Measurements from ENCODE around the gene MYO10.
"Not testable (repeated sequence)": the region's sequence is repeated elsewhere in the genome, so short reads cannot be mapped to it uniquely, and the experiment has no call there.

The MYO10 gene

DNA sequence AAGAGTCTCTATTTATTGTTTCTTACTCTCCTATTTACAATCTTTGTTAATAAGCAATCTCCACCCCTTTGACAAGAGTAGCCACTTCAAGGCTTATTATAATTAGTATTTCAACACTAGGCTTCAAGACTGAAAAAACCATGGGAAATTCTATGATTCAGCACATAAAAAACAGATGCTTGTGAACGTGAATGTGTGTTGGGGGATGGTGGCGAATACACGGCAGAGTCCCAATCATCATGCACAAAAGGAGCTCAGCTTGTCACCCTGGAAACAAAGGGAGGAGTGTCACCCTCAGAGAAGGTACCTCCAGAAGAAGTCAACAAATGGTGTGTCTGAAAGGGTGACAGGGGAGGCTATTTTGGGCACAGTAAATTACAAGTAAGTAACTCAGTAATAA lies 162.1 kb downstream of the MYO10 start:
- DNase-seq, result no peak

DNA sequence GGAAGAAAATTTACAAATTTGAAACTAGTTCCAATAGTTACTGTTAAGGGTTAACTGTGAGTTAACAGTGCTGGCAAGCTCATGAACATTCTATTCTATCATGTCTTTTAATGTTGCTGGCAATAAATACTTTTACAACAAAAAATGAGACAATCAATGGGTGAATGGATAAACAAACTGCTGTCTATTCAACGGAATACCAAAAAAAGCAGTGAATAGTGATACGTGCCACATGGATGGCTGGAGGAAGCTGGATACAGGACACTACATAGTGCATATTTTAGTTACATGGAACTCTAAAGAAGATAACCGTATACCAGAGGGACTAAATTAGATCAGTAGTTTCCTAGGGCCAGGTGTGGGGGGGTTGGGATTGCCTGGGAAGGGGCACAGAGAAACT lies 163.5 kb downstream of the MYO10 start:
- no peak for DNase-seq

DNA sequence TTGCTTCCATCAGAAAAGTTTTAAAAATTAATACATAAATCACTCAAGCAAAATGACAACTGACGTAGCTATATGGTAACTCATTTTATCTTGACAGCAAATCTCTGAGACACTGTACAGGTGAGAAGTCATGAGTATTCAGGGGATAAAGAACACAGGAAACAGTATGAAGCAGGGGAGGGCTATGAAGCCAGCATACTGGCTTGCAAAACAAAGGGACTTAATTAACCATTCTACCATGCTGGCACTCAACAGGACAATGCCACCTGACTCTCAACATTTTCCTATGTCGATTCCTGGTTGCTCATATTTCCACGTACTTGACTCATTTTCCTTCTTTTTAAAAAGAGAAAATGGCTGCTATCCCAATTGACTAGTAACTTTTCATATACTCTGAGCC lies 167.9 kb downstream of the MYO10 start:
- no peak for DNase-seq

DNA sequence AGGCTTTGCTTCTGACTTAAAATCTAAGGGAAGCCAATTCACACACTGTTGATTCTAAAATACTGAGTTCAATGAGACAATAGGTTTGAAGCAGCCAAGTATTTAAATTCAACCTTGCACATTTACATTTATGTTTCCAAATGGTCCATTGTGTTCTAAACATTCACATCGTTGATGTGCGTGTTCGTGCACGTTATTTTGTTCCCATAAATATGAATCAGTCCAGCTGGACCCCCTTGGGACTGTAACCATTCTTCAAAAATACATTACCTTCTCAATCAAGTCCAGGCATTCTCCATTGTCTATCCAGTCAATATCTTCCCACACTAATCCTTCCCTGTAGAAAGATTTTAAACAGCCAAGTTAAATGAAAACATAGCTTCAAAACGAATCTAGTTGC lies 172.9 kb downstream of the MYO10 start:
- DNase-seq, result no peak

DNA sequence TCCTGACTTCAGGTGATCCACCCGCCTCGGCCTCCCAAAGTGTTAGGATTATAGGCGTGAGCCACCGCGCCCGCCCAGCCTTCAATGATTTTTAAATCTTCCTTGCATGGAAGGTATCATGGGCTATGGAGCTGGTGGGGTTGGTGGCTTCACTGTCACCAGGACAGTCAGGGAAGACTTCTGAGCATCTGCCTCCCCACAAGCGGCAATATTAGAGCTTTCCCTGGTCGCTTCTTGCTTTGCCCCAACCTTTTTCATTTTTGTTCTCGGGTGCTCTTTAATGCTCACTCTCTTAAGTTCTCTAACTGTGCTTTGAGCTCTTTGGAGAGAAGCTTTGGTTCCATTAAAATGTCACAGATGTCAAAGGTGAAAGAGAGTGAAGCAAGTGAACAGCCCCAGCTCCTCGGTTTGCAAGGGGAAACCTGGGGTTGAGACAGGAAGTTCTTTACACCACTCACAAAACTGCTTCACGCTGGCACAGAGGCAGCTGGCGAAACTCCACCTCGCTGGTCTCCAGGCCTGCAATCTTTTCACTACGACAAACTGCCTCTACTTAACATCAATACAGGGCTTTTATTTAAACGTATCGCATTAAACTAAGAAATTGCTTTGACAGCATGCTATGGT lies 176.8 kb downstream of the MYO10 start:
- DNase-seq, result no peak

DNA sequence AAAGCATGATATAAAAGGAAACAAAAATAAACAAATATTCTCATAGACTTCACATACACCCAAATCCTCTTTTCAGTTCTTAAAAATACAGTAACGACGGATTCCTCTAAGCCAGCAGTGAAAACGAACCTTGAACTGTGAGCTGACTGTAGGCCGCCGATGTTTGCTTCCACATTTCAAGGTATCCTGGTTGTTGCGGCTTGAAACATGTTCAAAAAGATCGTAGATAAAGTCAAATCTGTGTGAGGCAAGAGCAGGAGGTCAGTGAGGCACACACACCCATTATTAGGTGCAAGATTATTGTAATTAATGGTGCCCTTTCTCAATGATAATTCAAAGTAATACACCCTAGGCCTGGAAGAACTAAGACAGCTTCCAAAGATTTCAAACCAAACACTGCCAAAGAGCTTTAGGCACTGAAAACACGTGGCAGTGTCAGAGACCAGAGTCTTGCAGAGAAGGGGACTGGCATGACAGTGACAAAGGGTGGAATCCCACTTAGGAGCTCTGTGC lies 178.0 kb downstream of the MYO10 start:
- DNase-seq, result no peak

DNA sequence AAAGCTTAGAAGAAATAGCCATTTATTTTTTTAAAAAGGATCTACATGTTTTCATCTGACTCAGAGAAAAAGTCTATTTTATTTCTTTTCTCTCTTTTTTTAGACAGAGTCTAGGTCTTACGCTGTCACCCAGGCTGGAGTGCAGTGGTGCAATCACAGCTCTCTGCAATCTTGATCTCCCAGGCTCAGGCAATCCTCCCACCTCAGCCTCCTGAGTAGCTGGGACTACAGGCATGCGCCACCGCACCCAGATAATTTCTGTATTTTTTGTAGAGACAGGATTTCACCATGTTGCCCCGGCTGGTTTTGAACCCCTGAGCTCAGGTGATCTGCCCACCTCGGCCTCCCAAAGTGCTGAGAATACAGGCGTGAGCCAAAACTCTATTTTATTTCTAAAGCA lies 178.5 kb downstream of the MYO10 start:
- not testable (repeated sequence) for DNase-seq

DNA sequence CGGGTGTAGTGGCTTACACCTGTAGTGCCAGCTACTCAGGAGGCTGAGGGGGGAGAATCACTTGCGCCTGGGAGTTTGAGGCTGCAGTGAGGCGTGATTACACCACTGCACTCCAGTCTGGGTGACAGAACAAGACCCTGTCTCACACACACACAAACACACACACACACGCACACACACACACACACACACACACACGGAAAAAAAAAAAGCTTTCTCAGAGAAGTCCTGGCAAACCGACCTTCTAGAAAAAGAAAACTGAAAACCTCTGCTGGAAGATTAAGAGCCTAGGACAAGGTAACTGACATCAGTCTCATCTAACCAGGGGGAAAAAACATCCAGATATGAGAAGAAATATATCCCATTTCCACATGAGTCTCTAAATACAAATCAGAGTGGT lies 178.9 kb downstream of the MYO10 start:
- DNase-seq, result no peak

DNA sequence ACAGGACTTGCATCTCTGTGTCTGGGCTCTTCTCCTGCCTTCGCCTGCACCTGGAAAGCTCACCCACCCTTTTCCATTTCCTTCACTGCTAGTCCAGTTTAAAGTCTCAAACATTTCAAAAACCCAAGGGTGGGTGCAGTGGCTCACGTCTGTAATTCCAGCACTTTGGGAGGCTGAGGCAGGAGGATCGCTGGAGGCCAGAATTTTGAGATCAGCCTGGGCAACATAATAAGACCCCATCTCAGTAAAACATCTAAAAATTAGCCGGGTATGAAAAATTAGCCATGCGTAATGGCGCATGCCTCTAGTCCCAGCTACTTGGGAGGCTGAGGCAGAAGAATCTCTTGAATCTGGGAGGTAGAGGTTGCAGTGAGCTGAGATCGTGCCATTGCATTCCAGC lies 179.4 kb downstream of the MYO10 start:
- DNase-seq, result no peak

DNA sequence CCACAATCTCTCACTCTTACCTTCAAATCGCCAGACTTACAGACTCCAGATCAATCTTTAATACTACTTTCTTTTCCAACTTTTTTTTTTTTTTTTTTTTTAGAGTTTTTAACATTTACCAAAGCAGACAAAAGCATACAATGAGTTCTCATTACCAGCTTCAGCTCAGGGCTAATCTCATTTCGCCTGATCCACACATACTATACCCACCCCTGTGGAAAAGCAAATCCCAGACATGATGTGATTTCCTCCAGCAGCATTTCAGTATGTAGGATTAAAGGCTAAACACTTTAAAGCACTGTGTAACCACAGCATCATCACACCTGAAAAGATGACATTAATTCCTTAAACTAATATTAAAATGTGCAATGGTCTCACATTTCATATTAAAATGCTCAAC lies 180.4 kb downstream of the MYO10 start:
- no peak for DNase-seq

DNA sequence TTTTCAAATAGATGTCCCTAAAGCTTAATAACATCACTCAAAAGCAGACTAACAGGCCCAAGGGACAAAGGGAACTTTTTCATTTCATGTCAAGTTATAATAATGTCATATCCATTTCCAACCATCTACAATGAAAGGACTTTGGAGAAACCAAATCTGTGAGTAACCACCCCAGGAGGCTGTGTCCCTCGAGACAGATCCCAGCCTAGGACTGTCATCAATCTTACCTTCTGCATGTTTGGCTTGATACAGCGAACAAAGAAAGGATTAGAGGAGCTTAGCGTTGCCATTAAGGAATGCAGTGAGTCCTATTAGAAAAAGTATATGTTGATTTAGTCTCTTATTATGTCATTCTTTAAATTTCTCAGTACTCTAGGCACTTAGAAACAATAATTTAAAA lies 181.5 kb downstream of the MYO10 start:
- DNase-seq, result no peak

DNA sequence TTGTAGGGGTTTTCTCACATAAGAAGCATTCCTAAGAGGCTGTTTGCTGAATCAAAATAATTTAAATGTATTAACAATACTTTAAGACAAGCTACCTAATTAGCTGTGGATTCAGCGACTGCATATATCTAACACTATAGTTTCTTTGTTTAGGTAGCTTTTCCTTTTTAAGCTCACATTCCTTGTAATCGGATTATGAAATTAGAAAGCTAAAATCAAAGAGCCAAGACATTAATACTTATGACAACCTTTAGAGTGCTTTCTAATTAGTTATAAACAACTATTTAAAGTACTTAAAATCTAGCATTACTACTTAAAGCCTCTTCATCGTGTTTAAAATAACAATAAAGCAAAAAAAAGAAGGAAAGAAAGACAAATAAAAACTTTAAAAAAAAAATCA lies 182.0 kb downstream of the MYO10 start:
- DNase-seq, result no peak

DNA sequence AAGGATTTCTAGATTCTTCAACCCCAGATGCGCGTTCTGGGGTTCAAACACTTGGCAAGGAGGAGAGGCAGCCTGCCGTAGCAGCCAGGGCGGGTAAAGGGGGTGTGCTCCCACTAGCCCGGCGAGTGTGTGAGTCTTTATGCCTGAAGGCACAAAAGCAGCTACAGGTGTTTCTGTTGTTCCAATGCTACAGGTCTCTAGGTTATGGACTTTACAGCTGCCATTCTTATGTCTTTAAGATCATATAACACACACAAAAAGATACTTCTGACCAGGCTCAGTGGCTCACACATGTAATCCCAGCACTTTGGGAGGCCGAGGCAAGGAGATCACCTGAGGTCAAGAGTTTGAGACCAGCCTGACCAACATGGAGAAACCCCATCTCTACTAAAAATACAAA lies 185.6 kb downstream of the MYO10 start:
- no peak for DNase-seq

DNA sequence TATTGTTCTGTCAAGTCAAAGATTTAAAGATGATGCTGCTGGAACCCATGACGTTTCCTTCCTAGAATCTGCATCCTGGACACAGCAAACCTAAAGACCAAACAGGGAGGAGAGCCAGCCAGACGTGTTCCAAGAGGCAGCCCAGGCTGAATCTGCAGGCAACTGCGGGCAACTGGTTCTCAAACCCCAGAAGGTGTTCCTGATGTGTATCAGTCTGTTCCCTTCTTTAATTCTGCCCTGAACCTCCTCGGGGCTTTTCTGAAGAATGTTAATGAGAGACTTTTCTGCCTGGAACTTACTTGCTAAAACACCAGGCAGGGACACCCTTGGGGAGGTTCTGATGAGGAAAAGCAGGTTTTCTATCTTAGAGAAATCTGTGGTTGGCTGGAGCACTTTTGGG lies 186.5 kb downstream of the MYO10 start:
- DNase-seq, result no peak

DNA sequence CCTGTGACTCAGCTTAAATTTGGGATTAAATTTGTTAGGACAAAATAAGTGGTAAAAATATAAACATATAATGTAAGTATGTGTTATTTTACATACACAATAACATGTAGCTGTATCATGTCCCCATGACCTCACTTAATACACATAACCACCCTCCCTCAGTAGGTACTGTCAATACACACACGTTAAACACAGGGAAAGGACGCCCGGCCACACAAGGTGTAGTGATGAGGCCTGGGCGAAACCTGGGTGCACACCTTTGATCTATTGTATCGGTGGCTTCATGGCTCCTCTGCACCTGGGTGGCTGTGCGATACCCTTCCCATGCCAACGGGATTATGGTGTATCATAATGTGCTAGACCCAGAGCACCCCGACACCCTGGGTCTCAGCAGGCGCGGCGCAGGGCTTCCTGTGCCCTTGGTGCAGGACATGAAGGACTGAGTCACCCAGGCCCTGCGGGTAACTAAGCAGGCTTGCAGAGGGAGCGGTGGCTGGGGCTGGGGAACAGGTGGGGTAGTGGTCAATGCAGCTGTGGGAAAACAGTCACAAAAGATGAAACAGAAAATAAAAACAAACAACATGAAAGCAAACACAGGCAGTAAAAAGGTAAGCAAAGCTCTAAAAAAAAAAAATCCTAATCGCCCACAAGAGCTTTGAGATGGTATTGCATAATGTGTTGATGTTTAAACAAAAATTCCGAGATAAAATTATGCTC lies 191.8 kb downstream of the MYO10 start:
- DNase-seq, result no peak

DNA sequence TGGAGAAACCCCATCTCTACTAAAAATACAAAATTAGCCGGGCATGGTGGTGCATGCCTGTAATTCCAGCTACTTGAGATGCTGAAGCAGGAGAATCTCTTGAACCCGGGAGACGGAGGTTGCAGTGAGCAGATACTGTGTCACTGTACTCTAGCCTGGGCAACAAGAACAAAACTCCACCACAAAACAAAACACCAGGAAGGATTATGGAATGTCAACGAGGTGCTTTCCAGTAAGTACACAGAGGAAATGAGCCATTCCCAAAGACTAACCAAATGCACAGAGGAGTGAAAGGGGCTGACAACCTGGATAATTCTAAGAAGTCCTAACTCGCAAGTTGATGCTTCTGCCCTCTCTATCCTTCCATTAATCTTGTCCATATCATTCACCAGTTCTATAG lies 193.2 kb downstream of the MYO10 start:
- DNase-seq, result no peak

DNA sequence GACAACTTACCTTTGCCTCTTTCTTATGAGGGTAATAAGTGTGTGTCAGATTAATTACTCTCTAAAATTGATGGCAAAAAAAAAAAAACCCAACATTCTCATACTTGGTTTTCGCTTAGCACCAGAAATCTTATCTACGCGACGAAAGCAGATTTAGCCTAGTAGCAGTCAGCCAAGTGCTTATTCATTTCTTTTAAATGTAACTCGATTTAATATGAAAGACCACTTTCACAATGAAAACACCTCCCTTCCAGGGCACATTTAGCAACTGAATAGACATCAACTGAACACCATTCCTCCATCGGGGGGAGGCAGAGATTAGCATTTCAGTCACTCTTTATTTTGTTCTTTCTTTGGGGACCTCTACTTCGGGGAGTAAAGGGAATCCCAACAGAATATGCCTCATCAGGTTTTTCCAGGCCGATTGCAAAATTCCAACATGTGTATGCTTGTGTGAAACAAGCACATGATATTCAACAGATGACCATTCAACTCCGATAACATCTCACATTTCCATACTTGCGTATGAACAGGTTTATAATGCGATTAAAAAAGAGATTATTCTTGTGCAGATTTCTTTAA lies 195.2 kb downstream of the MYO10 start:
- DNase-seq, result no peak

DNA sequence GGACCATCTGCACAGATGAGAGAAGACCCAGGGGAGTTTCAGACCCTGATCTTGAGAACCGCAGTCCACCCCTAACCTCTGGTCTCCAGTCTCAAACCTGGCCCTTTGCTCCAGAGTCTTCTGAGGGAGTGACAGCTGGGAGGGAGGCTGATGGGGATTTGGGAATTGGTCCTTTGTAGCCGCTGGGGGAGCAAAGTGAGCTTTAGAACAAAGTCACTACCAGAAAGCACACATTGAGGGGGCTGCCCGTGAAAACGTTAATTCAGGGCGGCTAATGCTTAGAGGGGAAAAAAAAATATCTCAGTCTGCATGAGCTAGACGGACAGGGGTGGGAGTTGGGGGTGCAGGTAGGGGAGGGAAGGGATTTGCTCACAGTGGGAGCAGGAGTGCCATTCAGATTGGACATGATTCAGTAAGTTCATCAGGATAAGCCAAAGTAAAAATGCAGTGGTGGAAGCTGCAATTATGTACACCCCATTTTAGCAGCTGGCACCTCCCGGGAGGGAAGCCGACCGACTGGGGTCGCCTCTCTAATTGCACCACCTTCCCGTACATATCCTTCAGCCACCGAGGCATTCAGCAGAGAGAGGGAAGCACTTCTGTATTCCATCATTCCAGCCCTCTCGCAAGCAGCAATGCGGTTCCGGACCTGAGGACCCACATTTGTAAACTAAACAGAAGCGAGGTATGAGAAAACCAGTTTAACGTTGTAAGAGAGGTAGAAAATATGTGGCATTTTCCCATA lies 195.8 kb downstream of the MYO10 start:
- DNase-seq, result no peak

DNA sequence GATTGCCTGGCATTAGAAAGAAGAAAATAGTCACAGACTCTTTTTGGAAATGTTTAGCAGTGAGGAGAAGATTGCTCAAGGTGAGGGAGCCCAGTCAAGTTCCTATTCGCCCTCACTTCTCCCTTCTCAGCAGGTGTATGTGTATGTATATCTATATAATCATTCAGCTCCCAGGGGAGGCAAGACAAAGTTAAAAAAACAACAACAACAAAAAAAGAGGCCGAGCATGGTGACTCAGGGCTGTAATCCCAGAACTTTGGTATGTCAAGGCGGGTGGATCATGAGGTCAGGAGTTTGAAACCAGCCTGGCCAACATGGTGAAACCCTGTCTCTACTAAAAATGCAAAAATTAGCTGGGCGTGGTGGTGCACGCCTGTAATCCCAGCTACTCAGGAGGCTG lies 197.7 kb downstream of the MYO10 start:
- DNase-seq, result not testable (repeated sequence)

DNA sequence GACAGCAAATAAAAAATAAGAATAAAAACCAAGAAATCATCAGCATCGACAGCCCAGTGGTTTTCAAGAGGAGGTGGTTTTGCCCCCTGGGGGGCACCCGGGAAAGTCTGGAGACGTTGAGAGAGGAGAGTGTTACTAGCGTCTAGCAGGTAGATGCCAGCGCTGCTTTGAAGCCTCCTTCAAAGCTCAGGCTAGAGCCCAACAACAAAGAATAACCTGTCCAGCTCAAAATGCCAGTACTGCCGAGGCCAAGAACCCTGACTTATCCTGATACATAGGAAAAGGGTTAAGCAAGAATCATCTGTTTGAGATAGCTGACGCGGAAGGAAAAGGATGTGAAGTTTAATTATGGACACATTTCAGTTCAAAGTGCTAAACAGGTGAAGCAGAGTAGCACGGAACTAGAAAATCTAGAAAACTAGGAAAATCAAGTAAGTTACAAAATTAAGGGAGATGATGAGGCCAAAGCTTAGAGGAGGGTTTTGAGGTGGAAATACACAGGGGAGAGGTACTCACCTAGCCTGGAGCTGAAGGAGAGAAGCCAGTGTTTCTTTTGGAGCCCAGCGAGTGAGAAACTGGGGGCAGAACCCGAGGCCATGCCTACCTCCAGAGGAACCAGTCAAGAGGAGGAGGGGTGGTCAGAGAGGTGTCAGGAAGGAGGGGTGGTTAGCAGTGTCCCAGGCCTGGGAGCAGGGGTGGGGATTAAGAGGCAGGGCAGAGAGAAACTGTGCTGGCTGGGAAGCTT lies 198.3 kb downstream of the MYO10 start:
- no peak for DNase-seq

DNA sequence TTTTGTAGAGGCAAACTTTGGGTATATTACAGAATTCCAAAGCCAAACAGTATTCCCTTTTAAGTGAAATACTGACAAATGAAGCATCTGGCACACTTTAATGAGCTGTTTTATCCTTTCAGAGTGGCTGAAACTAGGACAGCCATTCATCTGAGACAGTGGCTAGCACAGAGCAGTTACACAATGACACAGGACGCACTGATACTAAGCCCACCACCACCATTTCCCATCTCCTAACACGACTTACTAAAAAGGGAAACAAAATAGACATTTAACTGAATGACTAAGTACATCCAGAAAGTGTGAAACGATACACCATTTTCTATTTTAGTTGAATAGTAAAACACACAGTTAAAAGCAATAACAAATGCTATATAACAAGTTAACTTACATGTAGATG lies 198.9 kb downstream of the MYO10 start:
- DNase-seq, result no peak

DNA sequence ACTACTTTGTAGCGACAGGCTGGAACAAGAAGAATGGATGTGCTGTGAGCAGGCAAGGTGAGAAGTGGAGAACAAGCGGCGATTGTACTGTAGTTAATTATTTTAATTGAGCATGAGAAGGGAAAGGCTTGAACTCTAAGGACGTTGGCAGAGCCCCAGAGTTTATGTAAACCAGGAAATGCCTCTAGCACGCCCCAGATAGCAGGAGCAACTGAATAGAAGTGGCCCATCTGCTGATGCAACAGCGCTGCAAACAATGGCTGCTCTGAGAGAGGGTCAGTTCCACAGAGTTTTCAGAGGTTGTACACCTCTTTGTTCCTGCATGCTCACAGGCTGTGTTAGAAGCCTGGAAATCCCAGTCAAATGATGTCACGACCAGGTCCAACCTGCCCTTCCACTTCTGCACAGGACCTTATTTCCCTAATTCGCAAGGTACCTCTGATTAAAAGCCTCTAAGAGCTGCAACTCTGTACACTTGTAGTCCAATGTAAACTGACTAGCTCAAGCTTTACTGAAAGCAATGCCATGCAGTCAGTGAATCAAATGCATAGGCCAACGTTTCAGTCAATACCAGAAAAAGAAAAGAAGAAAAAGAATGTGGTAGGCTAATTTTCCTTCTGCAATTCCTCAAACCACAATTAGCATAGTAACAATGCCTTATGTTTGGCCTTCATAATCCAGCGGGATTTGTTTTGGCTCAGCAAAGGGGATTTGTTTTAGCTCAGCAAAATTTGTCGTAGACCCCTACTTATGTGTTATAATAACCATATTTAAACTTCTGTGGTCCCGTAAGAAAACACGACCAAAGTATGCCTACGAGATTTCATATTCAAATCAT lies 199.7 kb downstream of the MYO10 start:
- no peak for DNase-seq
